Right forelimb (tissue), 1 donor: ENCODE measurements around the gene C5.

Experiments
- DNase-seq: peaks from one replicate; pipeline ENCODE4 v3.0.0-alpha.2; 2018

The C5 gene

DNA sequence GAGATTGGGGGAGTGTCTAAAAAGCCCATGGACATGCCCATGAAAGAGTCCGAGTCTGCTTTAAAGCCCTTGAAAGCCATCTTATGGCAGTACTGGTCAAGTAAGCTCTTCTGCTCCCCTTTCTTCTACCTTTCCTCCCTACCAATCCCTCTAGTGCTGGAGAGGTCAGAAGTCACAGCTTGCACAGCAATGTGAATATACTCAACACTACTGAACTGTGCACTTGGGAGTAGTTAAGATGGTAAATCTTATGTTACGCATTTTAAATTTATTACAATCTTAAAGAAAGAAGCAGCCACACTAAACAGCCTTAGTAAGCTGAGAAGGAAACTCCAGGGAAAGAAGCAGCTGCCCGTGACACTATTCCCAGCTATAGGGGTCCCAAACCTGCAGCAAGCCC, 111.2 kb downstream of the C5 start:
- DNase-seq, result no peak

DNA sequence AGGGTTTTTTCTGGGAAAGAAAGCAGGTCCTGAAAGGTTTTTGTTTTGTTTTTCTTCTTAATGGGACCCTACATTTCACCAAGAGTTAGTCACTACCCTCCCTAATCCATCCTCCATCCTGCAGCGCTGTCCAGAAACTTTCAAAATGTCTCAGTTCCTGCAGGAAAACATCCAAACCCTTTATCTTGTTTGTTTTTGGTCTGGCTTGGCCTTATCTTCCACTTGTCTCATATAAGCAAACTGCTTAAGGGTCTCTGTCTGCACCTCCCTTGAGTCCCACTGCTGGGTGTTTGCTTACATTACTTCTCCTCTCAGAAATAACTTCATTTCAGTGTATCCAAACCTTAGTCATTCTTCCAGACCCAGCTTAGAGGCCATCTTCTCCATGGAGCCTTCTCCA, 112.5 kb downstream of the C5 start:
- no peak for DNase-seq

DNA sequence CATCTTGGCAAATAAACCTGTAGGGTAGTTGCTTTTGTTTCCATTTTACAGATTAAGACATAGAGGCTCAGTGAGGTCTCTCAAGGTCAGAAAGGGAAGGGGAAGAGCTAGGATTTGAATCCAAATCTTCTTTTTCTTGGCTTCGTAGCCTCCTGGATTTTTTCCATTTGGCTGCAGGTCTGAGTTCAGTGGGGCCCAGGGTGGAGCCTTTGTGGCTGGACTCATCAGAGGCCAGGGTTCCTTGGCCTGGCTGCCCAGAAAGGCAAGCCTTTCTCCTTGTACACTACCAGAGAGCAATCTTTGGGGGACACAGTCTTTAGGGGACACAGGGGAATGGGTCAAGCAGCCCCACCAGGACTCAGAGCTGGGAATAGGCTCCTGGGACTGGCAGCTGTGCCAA, 112.9 kb downstream of the C5 start:
- DNase-seq, result no peak

DNA sequence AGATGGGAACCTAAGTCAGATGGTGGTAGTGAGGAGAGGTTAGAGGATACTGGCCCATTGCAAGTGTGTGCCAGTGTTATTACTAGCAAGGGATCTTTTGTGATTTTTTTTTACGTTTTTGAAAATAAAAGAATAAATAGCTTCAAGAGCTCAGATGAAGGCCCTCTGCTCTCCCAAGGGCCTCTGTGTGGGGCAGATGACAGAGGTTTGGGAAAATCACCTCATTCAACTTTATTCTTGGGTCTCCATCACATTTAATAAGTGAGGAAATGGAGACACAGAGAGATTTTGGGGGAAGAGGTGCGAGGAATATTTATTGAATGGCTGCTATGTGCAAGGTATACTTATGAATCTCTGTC, 113.3 kb downstream of the C5 start:
- DNase-seq, result no peak

DNA sequence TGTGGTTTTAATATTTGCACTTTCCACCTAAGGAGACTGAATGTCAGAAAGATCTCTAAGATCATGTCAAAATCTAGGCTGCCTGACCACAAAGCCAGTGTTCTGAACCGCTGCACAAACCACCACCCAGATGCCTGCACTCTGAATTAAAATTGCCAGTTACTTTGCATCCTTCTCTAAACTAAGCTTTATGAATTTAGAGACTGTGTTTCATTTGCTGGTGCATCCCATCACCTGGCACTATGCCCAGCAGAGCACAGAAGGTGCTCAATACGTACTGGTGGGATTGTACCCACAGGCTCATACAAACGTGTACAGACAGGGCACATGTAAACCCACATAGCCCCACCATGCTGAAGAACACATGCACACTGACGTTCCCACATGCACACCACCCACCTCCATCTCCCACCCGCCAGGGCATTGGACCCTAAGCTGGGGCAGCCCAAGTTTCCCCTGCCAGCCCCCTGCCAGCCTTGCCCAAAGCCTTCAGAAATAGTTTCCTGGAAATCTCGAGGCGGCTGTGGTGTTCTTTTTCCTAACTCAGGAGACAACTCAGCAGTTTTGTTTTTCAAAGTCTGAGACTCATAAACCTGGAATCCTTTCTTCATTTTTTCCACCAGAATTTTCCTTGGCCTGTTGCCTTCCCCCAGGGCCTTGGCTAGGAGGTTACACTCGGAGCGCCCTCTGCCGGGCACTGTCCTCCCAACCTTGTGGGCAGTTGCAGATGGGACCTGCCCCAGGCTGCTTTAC, 113.9 kb downstream of the C5 start:
- peak; percentile 94 for DNase-seq

DNA sequence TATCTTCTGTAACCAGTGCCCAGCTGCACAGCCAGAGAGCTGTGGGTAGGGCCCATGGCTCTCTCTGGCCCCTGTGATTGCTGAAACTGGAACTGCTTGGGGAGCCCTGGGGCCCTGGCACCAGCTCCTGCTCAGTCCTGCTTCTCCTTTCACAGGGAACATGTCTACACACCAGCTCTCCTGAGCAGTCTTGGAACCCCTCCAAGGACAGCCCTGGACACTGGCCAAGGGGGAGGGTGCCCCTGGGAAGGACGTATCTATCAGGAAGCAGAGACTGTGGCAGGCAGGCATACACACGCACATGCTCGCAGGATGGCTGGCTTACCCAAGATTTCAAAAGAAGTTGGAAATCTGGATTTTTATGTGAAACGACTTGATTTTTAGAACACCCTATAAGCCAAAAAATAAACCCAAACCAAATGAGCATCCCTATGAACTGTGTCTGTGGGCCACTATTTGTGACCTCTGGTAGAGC, 114.7 kb downstream of the C5 start:
- DNase-seq, result peak; percentile 94

DNA sequence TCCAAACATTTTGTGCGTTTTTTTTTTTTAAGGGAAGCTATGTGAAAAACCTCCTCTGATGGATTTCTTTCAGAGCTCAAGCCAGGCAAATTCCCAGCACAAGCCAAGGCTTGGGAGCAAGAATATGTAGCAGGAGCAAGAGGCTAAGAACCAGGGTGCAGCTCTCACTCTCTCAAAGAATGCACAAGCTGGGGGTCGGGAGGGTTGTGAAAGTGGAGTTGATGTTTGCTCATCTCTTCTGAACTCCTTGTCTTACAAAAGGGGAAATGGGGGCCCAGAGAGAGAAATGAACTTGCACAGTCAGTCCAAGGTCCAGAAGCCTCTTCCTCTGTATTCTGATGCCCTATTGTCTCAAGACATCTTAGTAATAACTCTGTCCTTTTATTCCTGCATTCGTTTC, 115.8 kb downstream of the C5 start:
- DNase-seq, result no peak

DNA sequence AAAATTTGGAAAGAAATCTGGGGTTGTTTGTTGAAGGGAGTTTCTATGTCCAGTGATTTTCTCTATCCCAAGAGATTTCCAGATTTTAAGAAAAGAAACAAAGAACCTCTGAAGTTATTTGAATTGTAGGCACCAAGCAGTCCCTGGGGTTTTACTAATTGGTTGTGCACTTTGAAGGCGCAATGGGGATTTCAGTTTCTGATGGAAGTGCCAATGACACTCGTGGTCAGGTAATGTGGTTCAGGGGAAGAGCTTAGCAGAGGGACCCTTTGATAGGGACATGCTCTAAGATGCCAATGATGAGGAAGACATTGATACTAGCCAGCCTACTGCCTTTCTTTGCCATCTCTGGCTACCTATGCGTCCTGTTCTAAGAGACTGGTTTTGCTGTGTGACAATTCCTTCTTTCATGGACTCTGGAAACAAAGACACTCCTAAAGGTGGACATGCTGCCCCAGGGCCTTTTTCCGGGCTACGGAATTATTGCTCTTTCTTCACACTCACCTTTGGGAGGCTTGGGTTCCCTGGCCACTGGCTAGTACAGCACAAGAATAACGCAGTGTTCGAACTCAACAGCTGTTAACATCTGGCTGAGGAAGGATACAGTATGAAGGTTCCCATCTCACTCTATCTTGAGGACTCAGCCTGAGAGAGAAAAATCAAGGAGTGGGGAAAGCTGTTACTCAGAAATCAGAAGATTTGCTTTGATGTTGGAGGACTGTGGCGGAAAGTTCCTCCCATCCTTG, 116.6 kb downstream of the C5 start:
- no peak for DNase-seq

DNA sequence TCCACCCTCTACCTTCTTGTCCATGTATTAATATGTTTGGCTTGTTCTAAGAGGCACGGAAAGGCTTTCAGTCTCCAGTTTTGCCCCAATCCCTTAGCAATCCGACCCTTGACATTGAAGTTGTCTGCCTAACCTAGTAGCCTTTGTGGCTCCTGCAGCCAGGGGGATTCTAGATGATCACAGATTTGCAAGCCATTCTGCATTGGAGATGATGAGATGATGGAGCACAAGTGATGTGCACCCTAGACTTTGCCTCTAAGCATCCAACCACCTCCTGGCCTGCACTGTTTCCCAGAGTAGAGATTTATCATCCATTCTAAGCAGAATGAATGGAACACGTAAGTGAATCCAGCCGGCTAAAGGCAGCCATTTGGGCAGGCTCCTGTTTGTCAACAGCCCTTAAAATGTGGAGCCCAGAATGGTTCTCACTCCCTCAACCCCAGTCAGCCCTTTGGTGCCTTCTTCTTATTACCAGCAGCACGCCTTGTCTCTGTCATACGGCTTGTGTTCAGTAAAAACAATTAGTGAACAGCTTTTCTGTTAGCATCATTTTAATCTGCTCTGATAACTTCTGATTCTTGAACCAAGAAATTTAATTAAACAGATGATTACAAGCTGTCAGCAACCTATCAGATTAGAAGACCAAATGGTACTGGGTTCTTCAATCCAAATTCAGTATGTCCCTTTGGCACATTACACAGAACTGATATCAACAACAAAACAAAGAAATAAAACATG, 117.8 kb downstream of the C5 start:
- no peak for DNase-seq

DNA sequence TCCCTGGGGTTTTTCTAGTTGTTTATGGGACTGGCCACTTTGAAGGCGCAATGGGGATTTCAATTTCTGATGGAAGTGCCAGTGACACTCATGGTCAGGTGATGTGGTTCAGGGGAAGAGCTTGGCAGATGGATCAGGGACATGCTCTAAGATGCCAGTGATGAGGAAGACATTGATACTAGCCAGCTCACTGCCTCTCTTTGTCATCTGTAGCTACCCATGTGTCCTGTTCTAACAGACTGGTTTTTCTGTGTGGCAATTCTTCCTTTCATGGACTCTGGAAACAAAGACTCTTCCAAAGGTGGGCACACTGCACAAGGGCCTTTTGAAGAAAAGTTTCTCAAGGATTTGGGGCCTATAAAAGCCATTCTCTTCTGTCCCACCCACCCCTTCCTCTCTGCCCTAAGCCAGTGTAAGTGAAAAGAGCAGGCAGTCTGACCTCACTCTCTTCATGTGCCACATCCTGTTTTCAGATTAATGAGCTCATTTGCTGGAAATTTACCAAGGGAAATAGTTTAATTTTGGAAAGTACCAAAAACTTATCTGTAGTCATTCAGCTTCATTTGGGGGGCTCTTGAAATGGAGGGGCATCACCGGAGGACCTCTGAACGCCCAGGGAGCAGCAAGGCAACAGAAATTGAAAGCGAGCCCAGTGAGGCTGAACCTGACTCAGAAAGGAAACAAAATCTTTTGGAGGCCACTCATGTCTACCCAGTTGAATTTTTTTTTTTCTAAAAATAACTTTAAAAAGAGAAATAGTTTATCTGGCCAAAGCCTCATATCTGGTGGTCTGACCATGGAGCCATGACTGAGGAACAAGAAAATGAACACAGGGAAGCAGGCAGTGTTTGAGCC, 118.6 kb downstream of the C5 start:
- no peak for DNase-seq

DNA sequence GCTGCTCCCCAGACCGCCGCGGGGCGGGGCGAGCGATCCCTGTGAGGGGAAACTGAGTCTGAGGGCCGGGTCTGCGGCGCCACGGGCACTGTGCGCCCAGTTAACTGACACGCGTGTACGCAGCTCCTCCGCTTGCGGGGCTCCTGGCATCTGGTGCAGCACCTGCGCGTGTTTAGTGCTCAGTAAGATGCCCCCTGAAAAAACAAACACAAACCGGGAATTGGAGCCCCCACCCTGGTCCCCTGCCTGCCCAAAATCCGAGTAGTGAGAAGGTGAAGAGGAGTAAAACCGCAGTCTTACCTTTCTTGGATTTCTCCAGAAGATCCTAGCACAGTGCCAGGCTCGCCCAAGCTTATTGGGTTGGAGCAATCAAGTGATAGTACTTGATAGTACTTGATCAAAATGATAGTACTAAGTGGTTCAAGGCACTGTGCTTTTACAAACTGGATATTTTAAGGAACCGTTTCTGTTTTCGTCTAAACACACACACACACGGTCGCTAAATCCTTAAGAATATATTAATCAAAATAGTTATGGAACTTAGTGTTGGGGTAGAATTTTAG, 120.8 kb downstream of the C5 start:
- no peak for DNase-seq

DNA sequence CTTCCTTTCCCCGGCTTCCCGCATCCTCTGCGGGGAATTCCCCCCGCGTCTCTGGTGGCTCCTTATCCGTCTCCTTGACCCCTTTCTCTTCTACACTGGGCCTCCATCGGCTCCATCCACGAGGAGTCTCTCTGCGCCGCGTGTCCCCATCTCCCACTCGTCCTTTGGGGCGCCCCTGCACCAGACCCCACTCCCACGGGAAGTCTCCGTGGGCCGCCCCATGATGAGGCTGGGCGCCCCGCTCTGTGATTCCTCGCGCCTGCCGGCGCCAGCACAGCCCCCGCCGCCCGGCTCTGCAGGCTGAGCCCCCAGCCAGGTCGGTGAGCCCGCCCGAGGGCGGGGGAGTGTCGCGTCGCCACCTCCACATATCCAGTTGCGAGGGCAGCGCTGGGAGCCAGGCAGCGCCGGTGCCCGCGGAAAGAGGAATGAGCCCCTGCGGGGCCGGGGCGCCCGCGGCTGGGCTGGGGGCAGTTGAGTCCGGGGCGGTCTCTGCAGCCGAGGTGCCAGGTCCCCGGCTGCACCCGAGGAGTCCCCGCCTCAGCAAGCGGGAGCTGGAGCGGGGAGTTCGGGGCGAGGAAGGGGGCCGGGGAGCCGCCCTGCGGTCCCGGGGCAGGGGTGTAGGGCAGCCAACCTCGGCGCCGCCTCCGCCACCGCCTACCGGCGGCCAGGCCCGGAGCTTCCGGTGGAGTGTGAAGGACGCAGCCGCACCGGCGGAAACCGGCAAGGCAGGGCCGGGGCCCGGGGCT, 121.4 kb downstream of the C5 start:
- DNase-seq, result peak; percentile 83

DNA sequence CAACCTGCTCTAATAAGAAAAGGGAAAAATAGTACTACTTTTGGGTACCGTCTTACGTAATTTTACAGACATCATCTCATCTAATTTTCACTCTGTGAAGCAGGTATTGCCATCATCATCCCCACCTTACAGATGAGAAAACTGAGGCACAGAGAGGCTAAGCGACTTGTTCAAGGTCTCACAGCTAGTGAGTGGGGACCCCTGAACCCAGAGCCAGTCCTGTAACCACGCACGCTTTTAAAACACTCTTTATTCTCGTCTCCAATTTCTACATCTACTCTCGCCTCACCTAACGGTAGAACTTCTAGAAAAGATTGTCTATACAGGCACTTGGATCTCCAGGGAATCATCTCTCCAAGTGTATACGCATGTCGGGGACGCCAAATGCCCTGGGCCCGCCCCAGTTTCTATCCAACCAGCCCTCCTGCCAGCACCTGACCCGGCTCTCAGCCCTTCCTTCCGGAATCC, 122.0 kb downstream of the C5 start:
- DNase-seq, result no peak

DNA sequence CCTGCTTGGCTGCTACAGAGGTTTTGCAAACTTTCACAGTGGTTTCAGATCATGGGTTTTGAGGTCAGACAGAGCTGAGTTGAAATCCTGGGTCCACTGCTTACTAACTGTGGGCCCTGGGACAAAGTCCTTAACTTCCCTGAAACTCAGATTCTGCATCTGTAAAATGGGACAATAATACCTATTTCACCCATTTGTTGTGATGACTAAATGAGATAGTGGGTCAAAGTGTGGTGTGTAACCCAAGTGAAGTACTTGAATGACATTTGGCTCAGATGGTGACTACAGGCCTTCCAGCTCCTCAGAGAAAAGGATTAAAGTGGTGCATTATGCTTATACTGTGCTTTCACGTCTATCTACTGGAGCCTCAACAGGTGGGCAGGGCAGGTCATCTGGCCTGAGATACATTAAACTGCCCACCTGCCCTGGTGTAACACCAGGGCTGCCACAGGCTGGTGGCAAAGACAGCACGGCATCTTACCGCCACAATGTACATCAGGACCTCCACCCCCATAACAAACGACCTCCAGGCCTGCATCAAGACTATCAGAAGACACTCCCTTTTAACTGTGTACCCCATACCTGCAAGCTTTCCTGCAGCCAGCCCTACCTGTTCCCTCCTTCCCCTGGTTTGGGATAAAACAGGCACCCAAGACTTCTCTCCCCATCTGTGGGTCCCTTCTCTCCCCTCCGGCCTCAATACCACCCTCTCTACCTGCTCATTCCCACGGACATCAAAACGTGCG, 122.6 kb downstream of the C5 start:
- no peak for DNase-seq

DNA sequence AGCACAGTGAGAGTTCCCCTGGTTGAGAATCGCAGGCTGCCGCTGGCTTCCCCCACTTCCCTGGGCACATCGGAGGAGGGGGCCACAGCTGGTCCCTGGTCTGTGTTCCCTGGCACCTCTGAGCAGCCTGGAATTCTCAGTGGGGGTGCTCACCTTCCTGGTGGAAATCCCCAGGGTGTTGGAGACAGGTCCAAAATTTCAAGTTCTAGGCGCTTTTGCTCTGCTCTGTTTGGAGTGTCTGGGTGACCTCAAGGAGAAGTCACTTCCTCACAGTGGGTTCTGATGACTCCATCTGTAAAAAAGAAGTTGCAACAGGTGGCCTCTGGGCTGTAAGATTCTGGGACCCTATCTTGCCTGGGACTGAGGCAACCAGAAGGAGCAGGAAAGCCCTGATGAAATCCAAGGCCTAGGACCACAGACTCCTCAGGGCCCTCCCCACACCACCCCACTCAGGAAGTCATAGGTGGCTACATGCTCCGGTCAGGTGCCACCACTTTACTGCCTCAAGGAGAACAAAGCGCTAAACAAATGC, 123.6 kb downstream of the C5 start, which contains the start of gene TRAF1:
Gene TRAF1 (minus strand): TSS at position 400 of the 532 bp plus-strand sequence. CDS start 721 bp downstream, outside the sequence.
- DNase-seq, result no peak

DNA sequence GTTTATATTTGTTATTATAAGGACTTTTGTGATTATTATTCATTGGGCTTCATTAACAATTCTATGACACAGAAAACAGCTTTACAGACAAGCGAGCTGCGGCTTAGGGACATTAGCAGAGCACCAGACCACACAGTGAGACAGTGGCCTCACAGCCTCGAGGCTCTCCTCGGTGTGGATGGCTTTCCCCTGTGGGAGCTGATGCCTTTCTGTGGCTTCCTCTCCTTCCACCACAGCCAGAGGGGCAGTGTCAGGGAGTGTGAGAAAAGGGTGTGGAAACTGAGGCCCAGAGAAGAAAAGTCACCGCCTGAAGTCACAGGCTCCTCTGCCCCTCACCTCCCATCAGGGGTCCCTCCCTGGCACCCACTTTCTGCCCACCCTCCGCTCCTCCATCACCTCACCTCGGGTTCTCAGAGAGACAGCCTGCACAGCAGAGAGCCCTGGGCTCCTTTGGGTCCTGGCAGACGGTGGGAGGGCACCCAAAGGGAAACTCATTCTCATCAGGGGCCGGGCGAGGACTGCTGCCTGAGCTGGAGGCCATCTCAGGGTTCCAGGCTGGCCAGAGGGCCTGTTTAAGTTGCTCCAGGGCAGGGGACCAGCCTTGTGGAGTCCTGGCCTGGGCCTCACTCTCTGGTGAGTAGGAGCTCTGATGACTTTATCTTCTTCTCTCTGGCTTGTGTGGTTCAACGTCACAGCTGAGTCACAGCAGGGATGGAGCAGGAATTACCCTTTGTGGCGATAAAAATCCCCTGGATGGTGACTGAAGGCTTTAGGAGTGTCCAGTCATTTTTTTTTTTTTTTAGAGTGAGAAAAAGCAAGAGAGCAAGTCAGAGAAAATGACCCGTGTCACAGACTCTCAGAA, 124.3 kb downstream of the C5 start:
- peak; percentile 31 for DNase-seq

DNA sequence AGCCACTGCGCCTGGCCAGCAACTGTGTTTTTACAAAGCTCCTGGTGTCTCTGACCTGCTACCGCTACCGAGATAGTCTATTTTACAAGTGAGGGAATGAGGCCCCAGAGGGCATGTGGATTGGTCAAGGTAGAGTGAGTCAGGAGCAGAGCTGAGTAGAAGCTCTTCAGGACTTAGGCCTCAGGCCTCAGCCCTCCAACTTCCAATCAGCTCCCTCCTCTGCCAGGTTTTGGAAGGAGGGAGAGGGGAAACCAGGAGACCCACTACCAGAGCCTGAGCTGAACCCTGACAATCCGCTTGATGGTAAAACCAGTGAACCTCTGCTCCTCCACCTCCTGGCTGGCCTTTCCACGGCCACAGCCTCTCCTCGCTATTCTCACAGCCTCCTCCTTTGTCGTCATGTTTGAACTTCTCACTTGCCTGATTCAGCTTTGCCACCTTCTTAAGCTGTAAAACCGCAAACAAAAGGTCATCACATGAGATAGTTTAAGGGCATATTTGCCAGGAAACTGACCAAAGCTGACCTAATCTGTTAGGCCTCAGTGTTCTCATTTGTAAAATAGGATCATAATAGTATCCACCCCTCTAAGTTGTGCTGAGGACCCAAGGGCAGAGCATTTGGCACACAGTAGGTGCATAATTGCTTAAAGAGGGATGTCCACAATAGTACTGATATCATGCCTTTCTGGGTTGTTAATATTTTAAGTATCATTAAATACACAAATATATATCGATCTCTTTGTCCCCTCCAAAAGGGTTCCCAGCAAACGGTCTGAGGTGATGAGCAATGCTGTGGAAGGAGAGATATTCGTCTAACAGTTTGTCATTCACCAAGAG, 125.2 kb downstream of the C5 start:
- peak; percentile 23 for DNase-seq

DNA sequence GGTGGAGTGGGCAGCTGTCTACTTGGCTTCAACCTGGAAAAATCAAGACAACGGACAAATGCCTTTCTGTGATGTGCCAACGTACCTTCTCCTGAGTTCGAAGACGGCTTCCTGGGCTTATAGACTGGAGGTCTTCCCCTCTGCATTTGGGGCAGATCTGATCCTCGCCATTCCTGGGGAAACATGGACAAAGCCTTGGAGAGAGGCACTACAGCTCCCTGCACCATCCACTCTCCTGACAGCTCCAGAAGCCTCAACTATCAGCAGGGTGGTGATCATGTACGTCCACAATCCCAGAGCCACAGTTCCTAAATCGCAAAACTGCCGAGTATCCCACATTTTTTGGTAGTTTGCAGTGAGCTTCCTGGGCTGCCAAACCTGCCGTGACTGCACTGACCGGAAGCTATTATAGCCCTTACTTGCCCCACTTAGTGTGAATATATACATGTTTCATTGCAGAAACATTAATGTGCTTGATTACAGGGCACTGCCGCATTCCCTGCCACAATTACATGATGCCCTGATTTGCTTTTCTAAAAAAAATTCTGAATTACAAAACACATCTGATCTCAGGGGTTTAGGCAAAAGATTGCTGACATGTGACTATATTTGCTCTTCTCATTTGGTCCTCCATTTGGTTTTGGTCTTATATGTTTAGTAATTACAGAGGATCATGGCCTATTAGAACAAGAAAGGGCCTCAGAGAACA, 126.3 kb downstream of the C5 start:
- DNase-seq, result peak; percentile 28
